ENCODE results near the gene GPM6B. TPM values are rescaled to one million over a fixed set of nuclear protein-coding genes. Genes with fewer than 3 reads are reported as not detected.

Gene GPM6B
- total and polyA plus RNA-seq, 4 experiments from 2014 or later = 0.39 to 1.4 TPM; not detected in 2

- peaks cover 8 to 19% of the 10 kb centered on the region in 2 donors for H3K27me3 Mint-ChIP-seq
- Histone ChIP-seq H3K9me3 (ENCODE audit: control insufficient read depth in 1 of 2, low read length in 2 of 2) (no peaks in the 10 kb centered on the region), H3K4me1 (ENCODE audit: insufficient read depth, low read length) (no peaks in the 10 kb centered on the region), H3K4me3 (ENCODE audit: low read length in 2 of 2) (no peak overlapping the region), H3K36me3 (ENCODE audit: insufficient read depth, low read length) (no peaks in the 10 kb centered on the region), H3K27me3 (ENCODE audit: insufficient read depth, low read length) (no peaks in the 10 kb centered on the region), H3K27ac (ENCODE audit: low read depth, low read length) (no peak overlapping the region)
- DNase-seq = no peak
- H3K36me3 Mint-ChIP-seq = no peaks in the 10 kb centered on the region
- H3K27ac Mint-ChIP-seq = no peak overlapping the region
- H3K4me1 Mint-ChIP-seq = no peaks in the 10 kb centered on the region
- H3K9me3 Mint-ChIP-seq = no peaks in the 10 kb centered on the region
- intact Hi-C loops (cut with micrococcal nuclease) = no loop called here
- CTCF ChIA-PET (ENCODE audit: partially characterized antibody) = no interaction called here
- H3K4me3 Mint-ChIP-seq = no peak overlapping the region
- POLR2A ChIA-PET (ENCODE audit: partially characterized antibody) = no interaction called here
Observed at GRCh38 chrX:13821738-13822137, 4.8 kb upstream of the GPM6B start.

GRCh38 chrX:13816176-13816575 lies 717 bp downstream of the GPM6B start:
- H3K27me3 Mint-ChIP-seq = peaks cover 9 to 18% of the 10 kb centered on the region in 2 donors
- no peaks in the 10 kb centered on the region for H3K36me3 Mint-ChIP-seq
- H3K27ac Mint-ChIP-seq = no peak overlapping the region

GRCh38 chrX:13815664-13816063 lies 1.2 kb downstream of the GPM6B start:
- POLR2A ChIA-PET (ENCODE audit: partially characterized antibody) = no interaction called here
- no peaks in the 10 kb centered on the region for H3K36me3 Mint-ChIP-seq
- no peak overlapping the region for H3K27ac ChIP-seq (ENCODE audit: low read depth, low read length)
- H3K36me3 ChIP-seq (ENCODE audit: insufficient read depth, low read length) = no peaks in the 10 kb centered on the region
- no peaks in the 10 kb centered on the region for H3K27me3 ChIP-seq (ENCODE audit: insufficient read depth, low read length)
- no peaks in the 10 kb centered on the region for H3K4me1 Mint-ChIP-seq
- no peaks in the 10 kb centered on the region for H3K9me3 Mint-ChIP-seq
- no peak overlapping the region for H3K27ac Mint-ChIP-seq
- CTCF ChIA-PET (ENCODE audit: partially characterized antibody) = no interaction called here
- H3K4me3 ChIP-seq (ENCODE audit: low read length in 2 of 2) = no peak overlapping the region
- peaks cover 9 to 18% of the 10 kb centered on the region in 2 donors for H3K27me3 Mint-ChIP-seq
- no peaks in the 10 kb centered on the region for H3K9me3 ChIP-seq (ENCODE audit: control insufficient read depth in 1 of 2, low read length in 2 of 2)
- H3K4me1 ChIP-seq (ENCODE audit: insufficient read depth, low read length) = no peaks in the 10 kb centered on the region
- no peak overlapping the region for H3K4me3 Mint-ChIP-seq
- intact Hi-C loops (cut with micrococcal nuclease) = no loop called here
- no peak for DNase-seq

More at GRCh38 chrX:13816176-13816575, 717 bp downstream of the GPM6B start:
- Histone ChIP-seq H3K27ac (ENCODE audit: low read depth, low read length) (no peak overlapping the region), H3K4me1 (ENCODE audit: insufficient read depth, low read length) (no peaks in the 10 kb centered on the region), H3K9me3 (ENCODE audit: control insufficient read depth in 1 of 2, low read length in 2 of 2) (no peaks in the 10 kb centered on the region), H3K27me3 (ENCODE audit: insufficient read depth, low read length) (no peaks in the 10 kb centered on the region), H3K4me3 (ENCODE audit: low read length in 2 of 2) (no peak overlapping the region), H3K36me3 (ENCODE audit: insufficient read depth, low read length) (no peaks in the 10 kb centered on the region)
- no peak for DNase-seq
- no peaks in the 10 kb centered on the region for H3K4me1 Mint-ChIP-seq
- intact Hi-C loops (cut with micrococcal nuclease) = no loop called here
- H3K4me3 Mint-ChIP-seq = no peak overlapping the region
- ChIA-PET POLR2A (ENCODE audit: partially characterized antibody) (no interaction called here), CTCF (ENCODE audit: partially characterized antibody) (no interaction called here)
- no peaks in the 10 kb centered on the region for H3K9me3 Mint-ChIP-seq

- DNase-seq = no peak
- POLR2A ChIA-PET (ENCODE audit: partially characterized antibody) = no interaction called here
- H3K4me3 ChIP-seq (ENCODE audit: low read length in 2 of 2) = no peak overlapping the region
- no peak overlapping the region for H3K4me3 Mint-ChIP-seq
- no peaks in the 10 kb centered on the region for H3K36me3 ChIP-seq (ENCODE audit: insufficient read depth, low read length)
- H3K4me1 ChIP-seq (ENCODE audit: insufficient read depth, low read length) = no peaks in the 10 kb centered on the region
- H3K36me3 Mint-ChIP-seq = no peaks in the 10 kb centered on the region
- peaks cover 7% of the 10 kb centered on the region in 2 donors for H3K27me3 Mint-ChIP-seq
- no peak overlapping the region for H3K27ac Mint-ChIP-seq
- CTCF ChIA-PET (ENCODE audit: partially characterized antibody) = no interaction called here
- no peaks in the 10 kb centered on the region for H3K9me3 ChIP-seq (ENCODE audit: control insufficient read depth in 1 of 2, low read length in 2 of 2)
- no peak overlapping the region for H3K27ac ChIP-seq (ENCODE audit: low read depth, low read length)
- H3K9me3 Mint-ChIP-seq = no peaks in the 10 kb centered on the region
- intact Hi-C loops (cut with micrococcal nuclease) = no loop called here
- H3K27me3 ChIP-seq (ENCODE audit: insufficient read depth, low read length) = no peaks in the 10 kb centered on the region
- no peaks in the 10 kb centered on the region for H3K4me1 Mint-ChIP-seq
Observed at GRCh38 chrX:13808865-13809264, 8.0 kb downstream of the GPM6B start.

- Histone ChIP-seq H3K27me3 (ENCODE audit: insufficient read depth, low read length) (no peaks in the 10 kb centered on the region), H3K36me3 (ENCODE audit: insufficient read depth, low read length) (no peaks in the 10 kb centered on the region), H3K27ac (ENCODE audit: low read depth, low read length) (no peak overlapping the region), H3K4me3 (ENCODE audit: low read length in 2 of 2) (no peak overlapping the region), H3K9me3 (ENCODE audit: control insufficient read depth in 1 of 2, low read length in 2 of 2) (no peaks in the 10 kb centered on the region), H3K4me1 (ENCODE audit: insufficient read depth, low read length) (no peaks in the 10 kb centered on the region)
- intact Hi-C loops (cut with micrococcal nuclease) = no loop called here
- ChIA-PET POLR2A (ENCODE audit: partially characterized antibody) (no interaction called here), CTCF (ENCODE audit: partially characterized antibody) (no interaction called here)
- H3K27ac Mint-ChIP-seq = no peak overlapping the region
- DNase-seq = no peak
- H3K27me3 Mint-ChIP-seq = peaks cover 7% of the 10 kb centered on the region in 2 donors
- no peaks in the 10 kb centered on the region for H3K4me1 Mint-ChIP-seq
- no peaks in the 10 kb centered on the region for H3K9me3 Mint-ChIP-seq
- H3K36me3 Mint-ChIP-seq = no peaks in the 10 kb centered on the region
- no peak overlapping the region for H3K4me3 Mint-ChIP-seq
Observed at GRCh38 chrX:13808293-13808692, 8.6 kb downstream of the GPM6B start.

GRCh38 chrX:13805241-13805640 lies 11.7 kb downstream of the GPM6B start:
- ChIA-PET POLR2A (ENCODE audit: partially characterized antibody) (no interaction called here), CTCF (ENCODE audit: partially characterized antibody) (no interaction called here)
- H3K4me1 ChIP-seq (ENCODE audit: insufficient read depth, low read length) = no peaks in the 10 kb centered on the region
- H3K4me3 ChIP-seq (ENCODE audit: low read length in 2 of 2) = no peak overlapping the region
- Mint-ChIP-seq H3K27me3 (peaks cover 4 to 5% of the 10 kb centered on the region in 2 donors), H3K27ac (no peak overlapping the region), H3K4me3 (no peak overlapping the region), H3K36me3 (no peaks in the 10 kb centered on the region), H3K4me1 (no peaks in the 10 kb centered on the region), H3K9me3 (peaks cover 0 to 1% (median 0%) of the 10 kb centered on the region in 8 donors)
- H3K27me3 ChIP-seq (ENCODE audit: insufficient read depth, low read length) = no peaks in the 10 kb centered on the region
- DNase-seq = no peak
- H3K36me3 ChIP-seq (ENCODE audit: insufficient read depth, low read length) = no peaks in the 10 kb centered on the region
- H3K9me3 ChIP-seq (ENCODE audit: control insufficient read depth in 1 of 2, low read length in 2 of 2) = no peaks in the 10 kb centered on the region
- intact Hi-C loops (cut with micrococcal nuclease) = no loop called here
- H3K27ac ChIP-seq (ENCODE audit: low read depth, low read length) = no peak overlapping the region

GRCh38 chrX:13803116-13803515 lies 13.8 kb downstream of the GPM6B start:
- Histone ChIP-seq H3K27ac (ENCODE audit: low read depth, low read length) (no peak overlapping the region), H3K4me3 (ENCODE audit: low read length in 2 of 2) (no peak overlapping the region), H3K9me3 (ENCODE audit: control insufficient read depth in 1 of 2, low read length in 2 of 2) (no peaks in the 10 kb centered on the region), H3K36me3 (ENCODE audit: insufficient read depth, low read length) (no peaks in the 10 kb centered on the region), H3K4me1 (ENCODE audit: insufficient read depth, low read length) (no peaks in the 10 kb centered on the region), H3K27me3 (ENCODE audit: insufficient read depth, low read length) (no peaks in the 10 kb centered on the region)
- H3K4me1 Mint-ChIP-seq = no peaks in the 10 kb centered on the region
- H3K27me3 Mint-ChIP-seq = peaks cover 4 to 5% of the 10 kb centered on the region in 2 donors
- intact Hi-C loops (cut with micrococcal nuclease) = no loop called here
- H3K27ac Mint-ChIP-seq = no peak overlapping the region
- no peaks in the 10 kb centered on the region for H3K36me3 Mint-ChIP-seq
- no peak for DNase-seq
- CTCF ChIA-PET (ENCODE audit: partially characterized antibody) = no interaction called here
- H3K9me3 Mint-ChIP-seq = peaks cover 0 to 6% (median under 1%) of the 10 kb centered on the region in 8 donors
- POLR2A ChIA-PET (ENCODE audit: partially characterized antibody) = no interaction called here
- H3K4me3 Mint-ChIP-seq = no peak overlapping the region

GRCh38 chrX:13798184-13798583 lies 18.7 kb downstream of the GPM6B start:
- no peak for DNase-seq
- no peaks in the 10 kb centered on the region for H3K36me3 Mint-ChIP-seq
- H3K4me3 ChIP-seq (ENCODE audit: low read length in 2 of 2) = no peak overlapping the region
- ChIA-PET POLR2A (ENCODE audit: partially characterized antibody) (no interaction called here), CTCF (ENCODE audit: partially characterized antibody) (no interaction called here)
- H3K9me3 Mint-ChIP-seq = peaks cover 0 to 6% (median 1%) of the 10 kb centered on the region in 8 donors
- no peak overlapping the region for H3K27ac Mint-ChIP-seq
- H3K4me1 Mint-ChIP-seq = no peaks in the 10 kb centered on the region
- no peak overlapping the region for H3K27ac ChIP-seq (ENCODE audit: low read depth, low read length)
- no peaks in the 10 kb centered on the region for H3K9me3 ChIP-seq (ENCODE audit: control insufficient read depth in 1 of 2, low read length in 2 of 2)
- intact Hi-C loops (cut with micrococcal nuclease) = no loop called here
- H3K4me1 ChIP-seq (ENCODE audit: insufficient read depth, low read length) = no peaks in the 10 kb centered on the region
- H3K4me3 Mint-ChIP-seq = no peak overlapping the region
- H3K36me3 ChIP-seq (ENCODE audit: insufficient read depth, low read length) = no peaks in the 10 kb centered on the region
- no peaks in the 10 kb centered on the region for H3K27me3 ChIP-seq (ENCODE audit: insufficient read depth, low read length)
- H3K27me3 Mint-ChIP-seq = peaks cover 0 to 2% of the 10 kb centered on the region in 2 donors

Data from CD4-positive, alpha-beta memory T cell (primary cell).